HL-60/S4 treated with retinoic acid at 250 ng/mL for 4 days and 3 days (cell line): ENCODE data around the gene WNK3.
"Not testable (repeated sequence)": the region's sequence is repeated elsewhere in the genome, so short reads cannot be mapped to it uniquely, and the experiment has no call there.

ENCODE experiments used
- in situ Hi-C: fragments of 300-500 bp; cut with MboI; formaldehyde crosslinking; loops from 2 replicates; pipeline ENCODE4 v1.7.0; 2022; ENCODE audit warnings: low sequenced_read_pairs

Gene WNK3

GRCh38 chrX:54357414-54358377, at the start of gene WNK3:
Gene WNK3, minus strand, starts transcription at chrX:54358046.
- in situ Hi-C loops, result no loop called here

- in situ Hi-C loops, result no loop called here
Measured at GRCh38 chrX:54407266-54407665, 49.4 kb upstream of the WNK3 start.

- in situ Hi-C loops, result no loop called here
Measured at GRCh38 chrX:54397113-54397512, 39.3 kb upstream of the WNK3 start.

- in situ Hi-C loops, result no loop called here
Measured at GRCh38 chrX:54386314-54386713, 28.5 kb upstream of the WNK3 start.

- in situ Hi-C loops, result not testable (repeated sequence)
Measured at GRCh38 chrX:54384661-54385060, 26.8 kb upstream of the WNK3 start.

- in situ Hi-C loops, result no loop called here
Measured at GRCh38 chrX:54359408-54359807, 1.6 kb upstream of the WNK3 start.

- in situ Hi-C loops, result no loop called here
Measured at GRCh38 chrX:54358424-54359211, 772 bp upstream of the WNK3 start.

- in situ Hi-C loops, result no loop called here
Measured at GRCh38 chrX:54352677-54353076, 5.2 kb downstream of the WNK3 start.

- in situ Hi-C loops, result not testable (repeated sequence)
Measured at GRCh38 chrX:54337383-54337782, 20.5 kb downstream of the WNK3 start.

- in situ Hi-C loops, result no loop called here
Measured at GRCh38 chrX:54325077-54325476, 32.8 kb downstream of the WNK3 start.

- in situ Hi-C loops, result no loop called here
Measured at GRCh38 chrX:54320067-54320466, 37.8 kb downstream of the WNK3 start.

- in situ Hi-C loops, result no loop called here
Measured at GRCh38 chrX:54306379-54306778, 51.5 kb downstream of the WNK3 start.

GRCh38 chrX:54301516-54301915, 56.3 kb downstream of the WNK3 start:
- in situ Hi-C loops, result no loop called here

- in situ Hi-C loops, result no loop called here
Measured at GRCh38 chrX:54294306-54294705, 63.5 kb downstream of the WNK3 start.

GRCh38 chrX:54292755-54293154, 65.1 kb downstream of the WNK3 start:
- in situ Hi-C loops, result no loop called here

GRCh38 chrX:54291758-54292157, 66.1 kb downstream of the WNK3 start:
- in situ Hi-C loops, result no loop called here

GRCh38 chrX:54288968-54289367, 68.9 kb downstream of the WNK3 start:
- in situ Hi-C loops, result no loop called here

GRCh38 chrX:54288277-54288676, 69.6 kb downstream of the WNK3 start:
- in situ Hi-C loops, result no loop called here

GRCh38 chrX:54281676-54282075, 76.2 kb downstream of the WNK3 start:
- in situ Hi-C loops, result no loop called here

- in situ Hi-C loops, result no loop called here
Measured at GRCh38 chrX:54280466-54280865, 77.4 kb downstream of the WNK3 start.

GRCh38 chrX:54271664-54272063, 86.2 kb downstream of the WNK3 start:
- in situ Hi-C loops, result no loop called here

- in situ Hi-C loops, result no loop called here
Measured at GRCh38 chrX:54248309-54248708, 109.5 kb downstream of the WNK3 start.
